ENCODE results near the gene XKR8. TPM values are rescaled to one million over a fixed set of nuclear protein-coding genes. Genes with fewer than 3 reads are reported as not detected.

Gene XKR8
- total and polyA plus RNA-seq, 10 of the 15 experiments (the other 5 are each of a cell fraction or from before 2014, with no cell fraction given): 0.80 to 3.7 (median 2.6) TPM

DNA sequence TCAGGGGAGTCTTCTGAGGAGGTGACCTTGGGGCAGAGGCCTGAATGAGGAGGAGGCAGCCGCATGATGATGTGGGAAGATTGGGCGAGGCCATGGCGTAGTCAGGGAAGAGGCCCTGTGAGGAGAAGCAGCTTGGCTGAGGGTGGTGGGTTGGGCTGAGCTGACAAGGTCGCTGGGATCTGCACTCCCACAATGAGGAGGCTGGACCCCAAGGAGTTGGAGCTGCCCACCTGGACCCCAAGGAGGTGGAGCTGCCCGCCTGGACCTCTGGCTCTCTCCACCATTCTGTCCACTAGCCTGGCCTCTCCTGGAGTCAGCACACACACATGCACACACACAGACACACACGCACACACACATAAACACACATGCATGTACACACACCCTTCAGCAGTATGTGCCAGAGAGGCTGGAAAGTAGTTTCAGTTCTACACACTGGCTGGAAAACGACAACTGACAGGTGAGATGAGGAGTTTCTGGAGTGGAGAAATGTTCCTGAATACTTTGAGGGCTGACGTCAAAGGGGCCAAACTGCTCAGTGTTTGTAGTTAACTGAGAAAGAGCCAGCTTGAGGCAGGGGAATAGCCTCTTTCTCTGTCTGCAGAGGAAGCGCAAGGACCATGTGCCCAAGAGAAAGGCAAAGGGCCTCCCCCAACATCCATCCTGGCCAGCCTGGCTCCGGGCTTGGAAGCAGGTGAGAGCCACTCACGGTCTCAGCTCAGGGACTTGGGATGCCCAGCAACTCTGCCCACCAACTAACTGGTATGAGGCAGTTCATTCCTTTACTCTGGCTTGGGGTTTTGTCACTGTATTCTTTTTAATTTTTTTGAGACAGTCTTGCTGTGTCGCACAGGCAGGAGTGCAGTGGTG is 17.9 kb upstream of the XKR8 start:
- no peak overlapping the region for H3K4me3 ChIP-seq
- 68% methylated on average over 12 of the region's 12 CpGs for WGBS (ENCODE audit: insufficient coverage, insufficient replicate concordance, low lambda C conversion rate, missing lambda C conversion rate)
- intact Hi-C loops (cut with micrococcal nuclease; ENCODE audit: unreplicated experiment) (no loop called here), in situ Hi-C loops (cut with MboI) (no loop called here)
- ChIA-PET CTCF (interaction anchor here (0.5 to 5.8 kb wide), 9 partner anchors 9 to 426 kb away, joined by 3 to 40 read pairs (median 4); no protein-coding TSS in a partner anchor), RAD21 (ENCODE audit: unreplicated experiment) (interaction anchor here (1.0 kb wide), 1 partner anchor 267 kb away, joined by 4 read pairs; no protein-coding TSS in a partner anchor), SMC1A (ENCODE audit: uncharacterized antibody, unreplicated experiment) (interaction anchor here (1.5 kb wide), 1 partner anchor 13 kb away, joined by 4 read pairs; no protein-coding TSS in a partner anchor), POLR2A (no interaction called here)
- no TSS peak for BruUV-seq (replicated peaks)
- no peak overlapping the region for H3K9ac ChIP-seq (ENCODE audit: control insufficient read depth, insufficient read depth, low read length)
- no peaks in the 10 kb centered on the region for H3K4me1 ChIP-seq (ENCODE audit: control insufficient read depth, insufficient read depth, low read length)
- TF ChIP-seq SMARCA5 (IDR thresholded peaks at IDR 0.05): no peak
- no peaks in the 10 kb centered on the region for H3K79me2 ChIP-seq (ENCODE audit: control insufficient read depth, insufficient read depth, low read length)
- FAIRE-seq (no peak), DNase-seq (ENCODE audit: low read depth, low spot score) (no peak), ATAC-seq (no peak)
- no peak overlapping the region for H3K27ac ChIP-seq (ENCODE audit: control insufficient read depth, insufficient read depth)
- H3K9me3 ChIP-seq (replicated peaks; ENCODE audit: control insufficient read depth, insufficient read depth, low read length): no peaks in the 10 kb centered on the region
- no peaks in the 10 kb centered on the region for H3K27me3 ChIP-seq (replicated peaks in 1 of 2; ENCODE audit: control insufficient read depth in 2 of 2, insufficient read depth in 2 of 2, low read length in 1 of 2)
- no peak overlapping the region for H2AFZ ChIP-seq (ENCODE audit: control insufficient read depth, low read depth, low read length)
- no peaks in the 10 kb centered on the region for H4K20me1 ChIP-seq (ENCODE audit: control insufficient read depth, insufficient read depth)
- H3K4me2 ChIP-seq (ENCODE audit: control insufficient read depth, insufficient read depth): no peak overlapping the region
- no peaks in the 10 kb centered on the region for H3K36me3 ChIP-seq (ENCODE audit: control insufficient read depth in 2 of 2, insufficient read depth in 2 of 2, low read length in 1 of 2)

DNA sequence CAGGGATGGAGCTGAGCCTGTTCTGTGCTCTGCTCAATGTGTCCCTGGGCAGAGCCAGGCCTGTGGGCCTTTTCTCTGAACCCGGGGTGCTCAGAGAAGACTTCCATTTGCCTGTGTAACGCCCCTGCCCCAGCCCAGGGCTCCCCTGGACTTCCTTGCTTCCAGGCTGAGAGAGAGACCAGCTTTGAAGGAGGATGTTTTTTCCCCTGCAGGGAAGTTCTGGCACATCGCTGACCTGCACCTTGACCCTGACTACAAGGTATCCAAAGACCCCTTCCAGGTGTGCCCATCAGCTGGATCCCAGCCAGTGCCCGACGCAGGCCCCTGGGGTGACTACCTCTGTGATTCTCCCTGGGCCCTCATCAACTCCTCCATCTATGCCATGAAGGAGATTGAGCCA is 14.8 kb upstream of the XKR8 start:
- Histone ChIP-seq H3K9me3 (replicated peaks; ENCODE audit: control insufficient read depth, insufficient read depth, low read length) (no peaks in the 10 kb centered on the region), H3K4me1 (ENCODE audit: control insufficient read depth, insufficient read depth, low read length) (no peaks in the 10 kb centered on the region), H3K27me3 (replicated peaks in 1 of 2; ENCODE audit: control insufficient read depth in 2 of 2, insufficient read depth in 2 of 2, low read length in 1 of 2) (no peaks in the 10 kb centered on the region), H3K79me2 (ENCODE audit: control insufficient read depth, insufficient read depth, low read length) (no peaks in the 10 kb centered on the region), H3K9ac (ENCODE audit: control insufficient read depth, insufficient read depth, low read length) (no peak overlapping the region), H2AFZ (ENCODE audit: control insufficient read depth, low read depth, low read length) (no peak overlapping the region), H3K27ac (ENCODE audit: control insufficient read depth, insufficient read depth) (no peak overlapping the region), H4K20me1 (ENCODE audit: control insufficient read depth, insufficient read depth) (no peaks in the 10 kb centered on the region), H3K4me3 (no peak overlapping the region), H3K4me2 (ENCODE audit: control insufficient read depth, insufficient read depth) (no peak overlapping the region), H3K36me3 (ENCODE audit: control insufficient read depth in 2 of 2, insufficient read depth in 2 of 2, low read length in 1 of 2) (no peaks in the 10 kb centered on the region)
- ChIA-PET CTCF (interaction anchor here (1.2 to 1.3 kb wide), 2 partner anchors 53 to 70 kb away, joined by 3 read pairs; no protein-coding TSS in a partner anchor), SMC1A (ENCODE audit: uncharacterized antibody, unreplicated experiment) (interaction anchor here (0.6 to 0.8 kb wide), 2 partner anchors 52 to 101 kb away, joined by 3 read pairs; no protein-coding TSS in a partner anchor), POLR2A (interaction anchor here (0.9 kb wide), 1 partner anchor 11 kb away, joined by 6 read pairs; no protein-coding TSS in a partner anchor), RAD21 (ENCODE audit: unreplicated experiment) (no interaction called here)
- DNase-seq (ENCODE audit: low read depth, low spot score) (no peak), ATAC-seq (no peak), FAIRE-seq (no peak)
- intact Hi-C loops (cut with micrococcal nuclease; ENCODE audit: unreplicated experiment): no loop called here
- BruUV-seq (replicated peaks): no TSS peak
- TF ChIP-seq PAX5 (IDR thresholded peaks at IDR 0.05; ENCODE audit: borderline replicate concordance, low read depth, low read length): no peak
- no peak for TF ChIP-seq SMC3 (IDR thresholded peaks at IDR 0.05; ENCODE audit: borderline replicate concordance, low read length)
- no peak for TF ChIP-seq BHLHE40 (IDR thresholded peaks at IDR 0.05; ENCODE audit: borderline replicate concordance in 1 of 2, low read depth in 2 of 2, low read length in 1 of 2)
- no peak for TF ChIP-seq MEF2B (IDR thresholded peaks at IDR 0.05; ENCODE audit: partially characterized antibody, poor library complexity, severe bottlenecking)
- no peak for TF ChIP-seq HDAC2 (IDR thresholded peaks at IDR 0.05)
- TF ChIP-seq ZNF24 (IDR thresholded peaks at IDR 0.05): no peak
- TF ChIP-seq GABPA (IDR thresholded peaks at IDR 0.05; ENCODE audit: low read depth): no peak
- TF ChIP-seq HDGF (IDR thresholded peaks at IDR 0.05): no peak
- in situ Hi-C loops (cut with MboI): no loop called here
- 67% methylated on average over 5 of the region's 5 CpGs for WGBS (ENCODE audit: insufficient coverage, insufficient replicate concordance, low lambda C conversion rate, missing lambda C conversion rate)

Measured in GM12878 (cell line).